ENCODE measurements around the gene FBXW8.

FBXW8 gene

GRCh38 chr12:117000316-117000715, 89.6 kb downstream of the FBXW8 start:
- no peak for DNase-seq

GRCh38 chr12:117002051-117002817, 91.5 kb downstream of the FBXW8 start:
- no peak for DNase-seq

GRCh38 chr12:117003883-117004404, 93.2 kb downstream of the FBXW8 start:
- DNase-seq = no peak

- DNase-seq = no peak
Observed at GRCh38 chr12:117005417-117006046, 94.8 kb downstream of the FBXW8 start.

GRCh38 chr12:117006333-117006732, 95.6 kb downstream of the FBXW8 start:
- DNase-seq = no peak

- DNase-seq = no peak
Observed at GRCh38 chr12:117007577-117007976, 96.8 kb downstream of the FBXW8 start.

- DNase-seq = no peak
Observed at GRCh38 chr12:117009759-117010158, 99.0 kb downstream of the FBXW8 start.

- no peak for DNase-seq
Observed at GRCh38 chr12:117010693-117011451, 100.1 kb downstream of the FBXW8 start.

GRCh38 chr12:117011988-117012805, 101.4 kb downstream of the FBXW8 start:
- no peak for DNase-seq

- no peak for DNase-seq
Observed at GRCh38 chr12:117013726-117014125, 103.0 kb downstream of the FBXW8 start.

GRCh38 chr12:117014342-117014887, 103.7 kb downstream of the FBXW8 start:
- no peak for DNase-seq

GRCh38 chr12:117015811-117016210, 105.1 kb downstream of the FBXW8 start:
- DNase-seq = no peak

GRCh38 chr12:117017807-117018206, 107.1 kb downstream of the FBXW8 start:
- no peak for DNase-seq

GRCh38 chr12:117018276-117018675, 107.5 kb downstream of the FBXW8 start:
- no peak for DNase-seq

- no peak for DNase-seq
Observed at GRCh38 chr12:117018685-117019084, 107.9 kb downstream of the FBXW8 start.

- no peak for DNase-seq
Observed at GRCh38 chr12:117019866-117020265, 109.1 kb downstream of the FBXW8 start.

GRCh38 chr12:117020536-117021220, 109.9 kb downstream of the FBXW8 start:
- DNase-seq = no peak

GRCh38 chr12:117022465-117022864, 111.7 kb downstream of the FBXW8 start:
- no peak for DNase-seq

- DNase-seq = no peak
Observed at GRCh38 chr12:117023998-117024960, 113.5 kb downstream of the FBXW8 start.

GRCh38 chr12:117024961-117025480, 114.3 kb downstream of the FBXW8 start:
- no peak for DNase-seq

Data from femur (tissue), 1 donor.